SK-N-MC (cell line): ENCODE measurements around the gene TAAR6.
"Not testable (repeated sequence)": the region's sequence is repeated elsewhere in the genome, so short reads cannot be mapped to it uniquely, and the experiment has no call there.

Source experiments
- DNase-seq: peaks from one replicate; pipeline ENCODE4 v3.0.0-alpha.2; 2011; ENCODE audit warnings: low read depth, low spot score
- H3K27ac ChIP-seq: fragments of 200-600 bp; sonication (generic); 2 replicates; pipeline ENCODE4 v1.5.1; 2016; ENCODE audit warnings: mixed run types
- H3K36me3 ChIP-seq: fragments of 200-600 bp; sonication (generic); 2 replicates; pipeline ENCODE4 v1.6.1; 2017; ENCODE audit warnings: antibody characterized with exemption, low read length, mixed read lengths; ENCODE audit not compliant: insufficient read depth
- H3K4me3 ChIP-seq: fragments of 200-600 bp; sonication (generic); 2 replicates; pipeline ENCODE4 v1.5.1; 2016
- H3K9ac ChIP-seq: fragments of 200-600 bp; sonication (generic); 2 replicates; pipeline ENCODE4 v1.8.0; 2017; ENCODE audit warnings: mixed run types, mixed read lengths; ENCODE audit not compliant: insufficient read length
- H3K9me3 ChIP-seq: fragments of 200-600 bp; sonication (generic); 2 replicates; pipeline ENCODE4 v1.6.1; 2017; ENCODE audit warnings: low read depth, mild to moderate bottlenecking, antibody characterized with exemption, low read length, moderate library complexity, mixed read lengths
- EZH2 ChIP-seq: fragments of 200-600 bp; sonication (generic); IDR thresholded peaks from one replicate; pipeline ENCODE4 v1.6.1; 2017; ENCODE audit warnings: antibody characterized with exemption
- FOXP2 ChIP-seq: optimal IDR thresholded peaks from 2 replicates; pipeline ENCODE3; 2011; ENCODE audit warnings: mild to moderate bottlenecking, moderate library complexity; ENCODE audit not compliant: insufficient read depth; ENCODE audit errors: extremely low read length, control extremely low read depth
- POLR2AphosphoS5 ChIP-seq: IDR thresholded peaks from 2 replicates; pipeline ENCODE4 v1.6.1; 2012; ENCODE audit warnings: mild to moderate bottlenecking, low read depth, low read length, borderline replicate concordance

TAAR6 gene, protein sequence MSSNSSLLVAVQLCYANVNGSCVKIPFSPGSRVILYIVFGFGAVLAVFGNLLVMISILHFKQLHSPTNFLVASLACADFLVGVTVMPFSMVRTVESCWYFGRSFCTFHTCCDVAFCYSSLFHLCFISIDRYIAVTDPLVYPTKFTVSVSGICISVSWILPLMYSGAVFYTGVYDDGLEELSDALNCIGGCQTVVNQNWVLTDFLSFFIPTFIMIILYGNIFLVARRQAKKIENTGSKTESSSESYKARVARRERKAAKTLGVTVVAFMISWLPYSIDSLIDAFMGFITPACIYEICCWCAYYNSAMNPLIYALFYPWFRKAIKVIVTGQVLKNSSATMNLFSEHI

DNA sequence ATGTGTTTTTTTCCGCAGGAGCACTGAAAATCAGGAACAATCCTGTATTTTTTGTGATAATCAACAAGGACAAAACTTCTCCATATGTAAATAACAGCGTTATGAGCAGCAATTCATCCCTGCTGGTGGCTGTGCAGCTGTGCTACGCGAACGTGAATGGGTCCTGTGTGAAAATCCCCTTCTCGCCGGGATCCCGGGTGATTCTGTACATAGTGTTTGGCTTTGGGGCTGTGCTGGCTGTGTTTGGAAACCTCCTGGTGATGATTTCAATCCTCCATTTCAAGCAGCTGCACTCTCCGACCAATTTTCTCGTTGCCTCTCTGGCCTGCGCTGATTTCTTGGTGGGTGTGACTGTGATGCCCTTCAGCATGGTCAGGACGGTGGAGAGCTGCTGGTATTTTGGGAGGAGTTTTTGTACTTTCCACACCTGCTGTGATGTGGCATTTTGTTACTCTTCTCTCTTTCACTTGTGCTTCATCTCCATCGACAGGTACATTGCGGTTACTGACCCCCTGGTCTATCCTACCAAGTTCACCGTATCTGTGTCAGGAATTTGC lies at the start of gene TAAR6:
TSS of gene TAAR6 (plus strand) at position 102 of the 557 bp plus-strand sequence. CDS start at position 102, 0 bp downstream.
- no peak within 1 kb of the TSS for H3K4me3 ChIP-seq
- H3K9me3 ChIP-seq = no peaks in the 10 kb centered on the region
- H3K9ac ChIP-seq = no peak within 1 kb of the TSS
- TF ChIP-seq POLR2AphosphoS5 = no peak
- no peak for TF ChIP-seq EZH2
- no peak for TF ChIP-seq FOXP2
- no peaks in the 10 kb centered on the region for H3K36me3 ChIP-seq
- DNase-seq = no peak
- no peak within 1 kb of the TSS for H3K27ac ChIP-seq

DNA sequence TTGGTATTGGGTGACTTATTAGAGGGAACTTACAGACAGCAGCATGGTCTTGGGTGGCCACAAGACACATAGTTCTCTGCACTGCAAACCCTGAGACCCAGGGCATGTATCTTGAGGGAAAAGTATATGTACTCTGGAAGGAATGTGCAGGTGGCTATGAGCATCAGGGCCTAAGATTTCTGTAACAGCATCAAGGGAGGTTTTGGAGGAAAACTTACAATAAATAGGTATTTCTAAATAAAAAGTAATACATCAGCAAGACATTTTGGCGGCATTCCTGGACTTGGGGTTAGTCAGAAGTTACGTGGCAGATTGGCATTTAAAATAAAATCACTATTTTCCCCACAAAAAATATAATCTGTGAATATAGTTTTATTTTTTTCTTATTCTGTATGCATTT lies 49.2 kb upstream of the TAAR6 start:
- no peak for TF ChIP-seq EZH2
- TF ChIP-seq POLR2AphosphoS5 = no peak
- no peak for TF ChIP-seq FOXP2
- H3K36me3 ChIP-seq = no peaks in the 10 kb centered on the region
- no peak overlapping the region for H3K27ac ChIP-seq
- no peak overlapping the region for H3K9ac ChIP-seq
- no peaks in the 10 kb centered on the region for H3K9me3 ChIP-seq
- no peak overlapping the region for H3K4me3 ChIP-seq
- DNase-seq = no peak

DNA sequence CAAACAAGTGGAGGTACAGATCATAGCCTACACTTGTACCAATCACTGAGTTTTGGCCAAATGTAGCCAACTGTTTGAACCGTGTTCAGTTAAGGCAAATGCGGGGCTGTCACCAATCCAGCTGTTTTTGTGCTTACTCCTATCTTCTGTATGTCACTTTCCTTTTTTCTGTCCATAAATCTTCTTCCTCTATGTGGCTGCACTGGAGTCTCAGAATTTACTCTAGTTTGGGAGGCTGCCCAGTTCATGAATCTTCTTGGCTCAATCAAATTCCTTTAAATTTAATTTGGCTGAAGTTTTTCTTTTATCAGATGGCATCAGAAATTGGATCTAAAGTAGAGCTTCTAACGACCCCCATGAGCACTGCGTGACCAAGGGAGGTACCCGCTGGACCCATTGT lies 45.5 kb upstream of the TAAR6 start:
- Histone ChIP-seq H3K9ac (no peak overlapping the region), H3K36me3 (no peaks in the 10 kb centered on the region), H3K4me3 (no peak overlapping the region), H3K9me3 (no peaks in the 10 kb centered on the region), H3K27ac (no peak overlapping the region)
- TF ChIP-seq FOXP2 (no peak), POLR2AphosphoS5 (no peak), EZH2 (no peak)
- no peak for DNase-seq

DNA sequence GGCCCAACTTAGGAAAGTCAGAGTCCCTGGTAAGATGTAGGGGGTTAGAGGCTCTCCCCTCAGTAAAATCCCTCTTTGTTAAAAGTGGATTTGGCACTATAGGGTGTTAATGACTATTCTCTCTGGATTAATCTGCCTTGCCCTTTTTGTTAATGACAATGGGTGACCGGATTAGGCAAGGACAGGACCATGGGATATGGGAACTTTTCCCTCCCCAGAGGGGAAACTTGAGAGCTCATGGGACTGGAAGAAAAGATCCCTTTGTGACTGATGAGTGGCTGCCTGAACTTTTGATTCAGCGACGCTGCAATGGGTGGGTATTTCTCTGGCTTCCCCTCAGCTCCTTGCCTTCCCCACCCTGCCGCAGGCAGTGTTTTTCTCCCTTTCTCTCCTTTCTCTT lies 44.3 kb upstream of the TAAR6 start:
- no peak overlapping the region for H3K4me3 ChIP-seq
- no peak for DNase-seq
- TF ChIP-seq POLR2AphosphoS5 = no peak
- TF ChIP-seq EZH2 = no peak
- TF ChIP-seq FOXP2 = no peak
- no peak overlapping the region for H3K27ac ChIP-seq
- no peak overlapping the region for H3K9ac ChIP-seq
- H3K36me3 ChIP-seq = no peaks in the 10 kb centered on the region
- H3K9me3 ChIP-seq = no peaks in the 10 kb centered on the region

DNA sequence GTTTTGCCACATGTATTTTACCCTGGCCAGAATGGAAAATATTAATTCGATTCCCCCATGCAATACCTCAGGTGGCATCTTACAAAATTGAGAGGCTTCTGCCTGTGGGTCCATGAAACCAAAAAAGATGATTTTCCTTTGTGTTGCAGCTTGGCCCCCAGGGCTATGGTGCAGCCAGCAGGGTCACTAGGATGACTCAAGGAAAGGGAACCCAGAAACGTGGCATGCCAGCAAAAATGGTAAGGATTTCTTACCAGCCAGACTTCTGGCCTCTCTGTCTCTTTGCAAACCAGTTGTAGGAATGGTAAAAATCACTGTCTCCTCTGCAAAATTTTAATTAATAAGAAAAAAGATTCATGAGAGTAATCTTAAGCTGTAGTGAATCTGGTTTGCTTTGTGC lies 43.7 kb upstream of the TAAR6 start:
- Histone ChIP-seq H3K36me3 (no peaks in the 10 kb centered on the region), H3K9ac (no peak overlapping the region), H3K4me3 (no peak overlapping the region), H3K27ac (no peak overlapping the region), H3K9me3 (no peaks in the 10 kb centered on the region)
- TF ChIP-seq EZH2 (no peak), FOXP2 (no peak), POLR2AphosphoS5 (no peak)
- no peak for DNase-seq

DNA sequence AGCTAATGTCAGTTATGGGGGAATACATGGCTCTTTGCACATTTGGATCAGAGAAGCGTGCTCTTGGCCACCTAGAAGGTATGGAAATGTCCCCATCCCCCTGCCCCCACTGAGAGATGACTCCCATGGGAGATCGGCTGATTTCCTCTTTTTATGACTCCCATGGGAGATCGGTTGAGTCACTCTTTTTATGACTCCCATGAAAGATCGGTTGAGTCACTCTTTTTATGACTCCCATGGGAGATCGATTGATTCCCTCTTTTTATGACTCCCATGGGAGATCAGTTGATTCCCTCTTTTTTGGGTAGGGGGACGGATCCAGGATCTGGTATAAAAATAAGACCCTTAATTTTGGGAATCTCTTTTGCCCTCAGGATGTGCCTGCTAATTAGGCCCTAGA lies 42.3 kb upstream of the TAAR6 start:
- no peaks in the 10 kb centered on the region for H3K9me3 ChIP-seq
- DNase-seq = no peak
- no peak for TF ChIP-seq FOXP2
- no peak for TF ChIP-seq EZH2
- no peak for TF ChIP-seq POLR2AphosphoS5

DNA sequence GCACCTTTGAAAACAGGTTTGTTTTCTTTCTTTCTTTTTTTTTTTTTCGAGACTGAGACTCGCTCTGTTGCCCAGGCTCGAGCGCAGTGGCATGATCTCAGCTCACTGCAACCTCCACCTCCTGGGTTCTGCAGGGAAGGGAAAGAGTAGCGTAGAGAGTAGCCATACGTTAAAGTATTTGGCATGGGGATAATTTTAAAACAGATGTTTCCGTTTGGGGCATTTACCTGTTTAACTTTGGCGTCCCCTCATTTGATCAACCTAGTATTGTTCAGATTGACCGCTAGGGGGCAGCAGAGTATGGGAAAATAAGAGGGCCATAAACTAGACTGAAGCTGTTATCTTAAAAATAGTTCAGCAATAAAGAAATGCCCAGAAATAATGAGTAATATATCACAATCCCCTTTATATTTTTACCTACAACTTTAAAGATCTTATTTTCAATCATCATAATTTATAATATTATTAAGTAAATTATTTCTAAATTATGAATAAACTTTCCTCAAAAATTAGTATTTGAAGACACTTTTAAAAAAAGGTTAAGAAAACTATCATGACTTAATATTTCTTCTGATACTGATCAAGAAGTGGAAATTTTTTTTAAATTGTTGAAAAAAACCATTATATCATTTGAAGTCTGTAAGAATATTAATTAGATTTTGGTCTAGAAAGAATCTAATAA lies 39.7 kb upstream of the TAAR6 start:
- TF ChIP-seq EZH2 = no peak
- no peak for TF ChIP-seq POLR2AphosphoS5
- no peak for TF ChIP-seq FOXP2
- Histone ChIP-seq H3K36me3 (no peaks in the 10 kb centered on the region), H3K9ac (no peak overlapping the region), H3K9me3 (no peaks in the 10 kb centered on the region), H3K27ac (no peak overlapping the region), H3K4me3 (no peak overlapping the region)
- peak; percentile 39 for DNase-seq

More for the DNA sequence above, 42.3 kb upstream of the TAAR6 start:
- Histone ChIP-seq H3K9ac (no peak overlapping the region), H3K27ac (no peak overlapping the region), H3K36me3 (no peaks in the 10 kb centered on the region), H3K4me3 (no peak overlapping the region)

DNA sequence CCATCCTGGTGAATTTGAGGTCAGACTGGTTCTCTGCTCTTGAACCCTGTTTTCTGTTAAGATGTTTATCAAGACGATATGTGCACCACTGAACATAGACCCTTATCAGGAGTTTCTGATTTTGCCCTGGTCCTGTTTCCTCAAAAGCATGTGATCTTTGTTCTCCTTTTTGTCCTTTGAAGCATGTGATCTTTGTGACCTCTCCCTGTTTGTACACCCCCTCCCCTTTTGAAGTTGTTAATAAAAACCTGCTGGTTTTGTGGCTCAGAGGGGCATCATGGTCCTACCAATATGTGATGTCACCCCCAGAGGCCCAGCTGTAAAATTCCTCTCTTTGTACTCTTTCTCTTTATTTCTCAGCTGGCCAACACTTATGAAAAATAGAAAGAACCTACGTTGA lies 35.6 kb upstream of the TAAR6 start:
- not testable (repeated sequence) for H3K4me3 ChIP-seq, H3K27ac ChIP-seq, H3K36me3 ChIP-seq, H3K9ac ChIP-seq, H3K9me3 ChIP-seq, DNase-seq

DNA sequence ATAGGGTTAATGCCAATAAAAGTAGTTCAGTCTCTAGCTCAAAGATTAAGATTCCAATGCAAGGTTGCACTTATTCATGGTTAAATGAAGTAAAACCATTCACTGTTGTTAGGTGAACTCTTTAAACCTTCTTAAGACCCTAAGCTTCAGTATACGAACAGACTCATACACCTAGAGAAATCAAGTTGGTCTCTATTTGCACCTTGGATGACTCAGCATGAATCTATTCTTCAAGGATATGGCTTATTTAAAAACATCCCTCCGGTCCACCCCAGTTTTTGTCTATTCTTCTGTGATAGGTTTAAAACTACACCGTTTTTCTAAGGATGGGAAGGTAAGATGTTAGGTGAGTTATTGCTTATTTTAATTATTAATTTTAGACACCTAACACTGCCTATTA lies 33.0 kb upstream of the TAAR6 start:
- Histone ChIP-seq H3K4me3 (no peak overlapping the region), H3K36me3 (no peaks in the 10 kb centered on the region), H3K27ac (no peak overlapping the region), H3K9me3 (no peaks in the 10 kb centered on the region), H3K9ac (no peak overlapping the region)
- TF ChIP-seq POLR2AphosphoS5 = no peak
- TF ChIP-seq EZH2 = no peak
- TF ChIP-seq FOXP2 = no peak
- DNase-seq = no peak
